Measurements from ENCODE around the gene CA4. TPM values are rescaled to one million over a fixed set of nuclear protein-coding genes. Genes with fewer than 3 reads are reported as not detected.
"Not testable (repeated sequence)": the region's sequence is repeated elsewhere in the genome, so short reads cannot be mapped to it uniquely, and the experiment has no call there.

CA4 gene
- total RNA-seq, 1 donor from 2014 or later, result 14.1 TPM

- H3K4me1 Mint-ChIP-seq, result no peaks in the 10 kb centered on the region
- H3K9me3 Mint-ChIP-seq, result no peaks in the 10 kb centered on the region
These were observed 41.1 kb upstream of the CA4 start for GRCh38 chr17:60108712-60109111.

GRCh38 chr17:60109161-60109560 lies 40.6 kb upstream of the CA4 start:
- Mint-ChIP-seq H3K4me1 (no peaks in the 10 kb centered on the region), H3K9me3 (no peaks in the 10 kb centered on the region), H3K4me3 (no peak overlapping the region), H3K36me3 (no peaks in the 10 kb centered on the region), H3K27me3 (ENCODE audit: insufficient read depth, low read depth) (peaks cover 4% of the 10 kb centered on the region), H3K27ac (no peak overlapping the region)
- H2AFZ ChIP-seq (replicated peaks), result no peak overlapping the region
- H3K27ac ChIP-seq, result no peak overlapping the region
- H3K4me2 ChIP-seq, result no peak overlapping the region
- no peak overlapping the region for H3K9ac ChIP-seq
- H3K36me3 ChIP-seq, result no peaks in the 10 kb centered on the region
- H3F3A ChIP-seq (ENCODE audit: low read depth), result peaks cover under 1% of the 10 kb centered on the region
- H4K20me1 ChIP-seq (ENCODE audit: low read depth), result no peaks in the 10 kb centered on the region
- DNase-seq (ENCODE audit: low spot score), result no peak
- no peak overlapping the region for H3K4me3 ChIP-seq
- no peaks in the 10 kb centered on the region for H3K79me2 ChIP-seq (ENCODE audit: low read depth)
- no peak for TF ChIP-seq EZH2phosphoT487 (IDR thresholded peaks at IDR 0.05)
- no peak for TF ChIP-seq EZH2 (IDR thresholded peaks at IDR 0.05)
- no peak for TF ChIP-seq CTCF (IDR thresholded peaks at IDR 0.05)
- H3K9me3 ChIP-seq (ENCODE audit: low read depth), result no peaks in the 10 kb centered on the region
- no peaks in the 10 kb centered on the region for H3K27me3 ChIP-seq
- no peaks in the 10 kb centered on the region for H3K4me1 ChIP-seq

More at GRCh38 chr17:60108712-60109111, 41.1 kb upstream of the CA4 start:
- no peak overlapping the region for H3K4me3 Mint-ChIP-seq
- Histone ChIP-seq H3K27me3 (no peaks in the 10 kb centered on the region), H3K36me3 (no peaks in the 10 kb centered on the region), H3K4me3 (no peak overlapping the region), H3K4me2 (no peak overlapping the region), H2AFZ (replicated peaks) (no peak overlapping the region), H3F3A (ENCODE audit: low read depth) (peaks cover 5% of the 10 kb centered on the region), H3K79me2 (ENCODE audit: low read depth) (no peaks in the 10 kb centered on the region), H3K4me1 (no peaks in the 10 kb centered on the region), H4K20me1 (ENCODE audit: low read depth) (no peaks in the 10 kb centered on the region), H3K9ac (no peak overlapping the region), H3K9me3 (ENCODE audit: low read depth) (no peaks in the 10 kb centered on the region), H3K27ac (no peak overlapping the region)
- DNase-seq (ENCODE audit: low spot score), result no peak
- H3K27me3 Mint-ChIP-seq (ENCODE audit: insufficient read depth, low read depth), result peaks cover 4% of the 10 kb centered on the region
- no peak overlapping the region for H3K27ac Mint-ChIP-seq
- TF ChIP-seq CTCF (IDR thresholded peaks at IDR 0.05), result no peak
- TF ChIP-seq EZH2 (IDR thresholded peaks at IDR 0.05), result no peak
- no peak for TF ChIP-seq EZH2phosphoT487 (IDR thresholded peaks at IDR 0.05)
- no peaks in the 10 kb centered on the region for H3K36me3 Mint-ChIP-seq

- Mint-ChIP-seq H3K27me3 (ENCODE audit: insufficient read depth, low read depth) (peaks cover 4% of the 10 kb centered on the region), H3K27ac (no peak overlapping the region), H3K9me3 (no peaks in the 10 kb centered on the region), H3K4me3 (no peak overlapping the region), H3K4me1 (no peaks in the 10 kb centered on the region), H3K36me3 (no peaks in the 10 kb centered on the region)
- H3K36me3 ChIP-seq, result no peaks in the 10 kb centered on the region
- H3F3A ChIP-seq (ENCODE audit: low read depth), result no peaks in the 10 kb centered on the region
- H3K9ac ChIP-seq, result no peak overlapping the region
- no peaks in the 10 kb centered on the region for H4K20me1 ChIP-seq (ENCODE audit: low read depth)
- H3K27ac ChIP-seq, result no peak overlapping the region
- no peak overlapping the region for H2AFZ ChIP-seq (replicated peaks)
- H3K9me3 ChIP-seq (ENCODE audit: low read depth), result no peaks in the 10 kb centered on the region
- no peaks in the 10 kb centered on the region for H3K79me2 ChIP-seq (ENCODE audit: low read depth)
- no peak overlapping the region for H3K4me3 ChIP-seq
- H3K4me1 ChIP-seq, result no peaks in the 10 kb centered on the region
- no peaks in the 10 kb centered on the region for H3K27me3 ChIP-seq
- no peak overlapping the region for H3K4me2 ChIP-seq
- no peak for TF ChIP-seq CTCF (IDR thresholded peaks at IDR 0.05)
- DNase-seq (ENCODE audit: low spot score), result no peak
These were observed 39.2 kb upstream of the CA4 start for GRCh38 chr17:60110586-60110985.

DNA sequence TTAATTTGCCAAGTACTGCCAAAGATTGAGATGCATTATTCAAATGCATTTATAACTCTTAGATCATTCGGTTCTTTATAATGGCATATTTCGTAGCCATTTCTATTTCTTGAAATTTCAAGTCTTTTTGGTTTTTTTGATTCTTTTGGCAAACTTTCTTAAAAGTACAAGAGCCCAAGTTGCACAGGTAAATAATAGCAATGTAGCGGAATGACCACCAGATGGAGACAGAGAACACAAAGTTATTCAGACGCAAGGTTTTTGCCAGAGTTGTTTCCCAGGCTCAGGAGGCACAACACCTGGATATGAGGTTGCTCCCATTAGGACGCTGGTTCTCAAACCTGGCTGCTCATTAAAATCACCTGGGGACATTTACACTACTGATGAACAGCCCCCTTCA lies 38.1 kb upstream of the CA4 start:
- not testable (repeated sequence) for H3K4me3 Mint-ChIP-seq

DNA sequence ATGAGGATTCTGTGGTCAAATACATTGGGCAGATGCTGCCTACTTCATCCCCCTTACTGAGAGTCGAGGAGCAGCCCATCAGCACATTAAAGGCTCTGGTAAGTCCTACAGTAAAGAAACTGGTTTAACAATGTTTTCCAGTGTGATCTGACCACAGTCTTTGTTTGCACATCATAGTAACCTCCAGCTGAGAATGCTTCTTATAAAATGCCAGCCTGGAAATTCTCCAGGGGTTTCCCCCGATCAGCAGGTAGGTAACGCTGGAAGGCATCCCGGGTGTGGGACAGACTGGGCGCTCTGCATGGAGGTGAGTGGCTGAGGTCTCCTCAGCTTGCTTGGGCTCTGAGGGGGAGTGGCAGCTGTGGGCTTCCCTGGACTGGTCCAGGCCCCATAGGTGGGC lies 34.4 kb upstream of the CA4 start:
- H4K20me1 ChIP-seq (ENCODE audit: low read depth); H3K9ac ChIP-seq; H3K27me3 Mint-ChIP-seq (ENCODE audit: insufficient read depth, low read depth); H3K4me1 ChIP-seq; H3K36me3 ChIP-seq; H3K4me1 Mint-ChIP-seq; H3K4me2 ChIP-seq; H3K27ac Mint-ChIP-seq; H2AFZ ChIP-seq (replicated peaks); DNase-seq (ENCODE audit: low spot score); H3K36me3 Mint-ChIP-seq; H3K79me2 ChIP-seq (ENCODE audit: low read depth); H3K27ac ChIP-seq; H3F3A ChIP-seq (ENCODE audit: low read depth); H3K9me3 ChIP-seq (ENCODE audit: low read depth); H3K4me3 ChIP-seq; H3K27me3 ChIP-seq; H3K4me3 Mint-ChIP-seq; H3K9me3 Mint-ChIP-seq: not testable (repeated sequence)

More for the DNA sequence above, 38.1 kb upstream of the CA4 start:
- H3K36me3 Mint-ChIP-seq; DNase-seq (ENCODE audit: low spot score); H2AFZ ChIP-seq (replicated peaks); H3K9ac ChIP-seq; H3K79me2 ChIP-seq (ENCODE audit: low read depth); H3K27ac Mint-ChIP-seq; H3K36me3 ChIP-seq; H3K4me1 Mint-ChIP-seq; H3K27me3 Mint-ChIP-seq (ENCODE audit: insufficient read depth, low read depth); H3K4me2 ChIP-seq; H4K20me1 ChIP-seq (ENCODE audit: low read depth); H3K9me3 ChIP-seq (ENCODE audit: low read depth); H3K9me3 Mint-ChIP-seq; H3K27me3 ChIP-seq; H3K27ac ChIP-seq; H3K4me1 ChIP-seq; H3F3A ChIP-seq (ENCODE audit: low read depth); H3K4me3 ChIP-seq: not testable (repeated sequence)
- TF ChIP-seq CTCF (IDR thresholded peaks at IDR 0.05), result peak; percentile 5
